ENCODE results near the gene ZNF266.
A peak's percentile ranks its signal among the peaks of the same experiment; 100 is the strongest.

The ZNF266 gene

GRCh38 chr19:9435279-9436268 is at the start of gene ZNF266:
Gene ZNF266 (minus strand): TSS chr19:9435573. CDS start chr19:9420089, 15,484 bp downstream.
- DNase-seq, result peak; percentile 93

DNA sequence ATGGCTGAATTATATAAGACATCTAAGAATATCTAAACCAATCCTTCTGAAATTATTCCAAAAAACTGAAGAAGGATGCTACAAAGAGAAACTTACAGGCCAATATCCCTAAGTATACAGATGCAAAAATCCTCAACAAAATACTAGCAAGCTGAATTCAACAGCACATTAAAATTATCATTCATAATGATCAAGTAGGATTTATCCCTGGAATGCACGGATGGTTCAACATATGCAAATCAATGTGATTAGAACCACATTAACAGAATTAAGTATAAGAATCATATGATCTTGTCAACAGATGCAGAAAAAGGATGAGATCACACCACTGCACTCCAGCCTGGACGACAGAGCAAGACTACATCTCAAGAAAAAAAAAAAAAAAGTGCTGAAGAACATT is 49.8 kb upstream of the ZNF266 start:
- DNase-seq, result no peak

GRCh38 chr19:9474975-9475374 is 39.6 kb upstream of the ZNF266 start:
- DNase-seq, result no peak

DNA sequence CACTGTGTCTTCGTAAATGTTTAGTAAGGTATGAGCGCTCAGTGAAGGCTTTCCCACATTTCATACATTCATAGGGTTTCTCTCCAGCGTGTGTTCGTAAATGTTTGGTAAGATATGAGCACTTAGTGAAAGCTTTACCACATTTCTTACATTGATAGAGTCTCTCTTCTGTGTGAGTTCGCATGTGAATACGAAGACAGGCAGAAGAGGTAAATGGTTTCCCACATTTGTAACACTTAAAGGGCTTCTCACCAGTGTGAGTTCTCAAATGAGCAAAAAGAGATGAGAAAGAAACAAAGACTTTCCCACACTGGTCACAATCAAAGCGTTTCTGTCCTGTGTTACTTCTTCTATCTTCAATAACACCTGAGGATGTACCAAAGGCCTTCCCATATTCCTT is 31.8 kb upstream of the ZNF266 start:
- no peak for DNase-seq

DNA sequence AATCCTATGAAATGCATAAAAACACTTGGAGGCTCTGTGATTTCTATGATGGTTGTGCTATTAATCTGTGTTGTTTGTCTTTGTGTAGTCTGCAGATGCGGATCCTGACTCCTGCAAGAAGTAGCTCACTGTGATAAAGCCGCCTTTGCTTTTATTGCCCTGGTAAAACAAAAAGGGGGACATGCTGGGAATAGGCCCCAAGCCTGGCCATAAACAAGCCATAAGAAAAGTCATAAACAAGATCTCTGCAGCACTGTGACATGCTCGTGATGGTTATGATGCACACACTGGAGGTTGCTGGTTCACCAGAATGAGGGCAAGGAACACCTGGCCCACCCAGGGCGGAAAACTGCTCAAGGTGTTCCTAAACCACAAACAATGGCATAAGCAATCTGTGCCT is 26.6 kb upstream of the ZNF266 start:
- no peak for DNase-seq

- DNase-seq, result no peak
Observed at GRCh38 chr19:9456018-9456689, 20.8 kb upstream of the ZNF266 start.

- no peak for DNase-seq
Observed at GRCh38 chr19:9453953-9454352, 18.6 kb upstream of the ZNF266 start.

GRCh38 chr19:9445037-9445436 is 9.7 kb upstream of the ZNF266 start:
- DNase-seq, result no peak

- DNase-seq, result no peak
Observed at GRCh38 chr19:9436358-9436757, 985 bp upstream of the ZNF266 start.

DNA sequence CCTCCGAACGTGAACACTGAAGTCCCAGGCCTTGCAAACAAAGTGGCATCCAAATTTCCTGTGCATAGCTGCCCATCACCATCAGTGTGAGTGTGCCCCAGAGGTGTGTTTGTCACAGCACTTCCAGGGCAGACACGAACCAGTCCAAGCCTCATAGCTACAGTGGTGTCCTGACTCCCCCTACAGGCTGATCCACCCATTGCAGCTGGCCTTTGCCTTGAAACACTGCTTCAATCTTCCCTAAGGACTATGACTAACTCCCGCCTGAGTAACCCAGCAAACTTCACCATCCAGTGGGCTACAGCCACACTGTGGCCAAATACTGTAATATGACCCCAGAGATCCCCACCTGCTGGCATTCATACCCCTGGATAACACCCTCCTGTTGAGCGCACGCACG is 3.9 kb downstream of the ZNF266 start:
- DNase-seq, result no peak

DNA sequence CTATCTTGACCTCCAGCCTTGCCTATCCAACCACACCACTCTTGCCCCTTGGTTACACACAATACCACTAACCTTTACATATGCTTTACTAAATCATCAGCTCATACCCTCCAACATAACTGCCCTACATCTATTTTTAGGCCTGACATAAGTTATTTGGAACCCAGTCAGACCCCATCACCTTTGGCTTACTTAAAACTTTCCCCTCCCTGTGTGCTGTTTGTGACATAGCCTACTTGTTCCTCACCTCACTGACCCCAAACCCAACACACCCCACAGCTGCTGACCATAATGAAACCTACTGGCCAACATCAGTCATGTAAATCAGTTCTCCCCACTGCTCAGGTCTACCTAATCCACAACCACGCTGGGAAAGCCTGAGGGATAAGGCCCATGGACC is 4.9 kb downstream of the ZNF266 start:
- DNase-seq, result no peak

DNA sequence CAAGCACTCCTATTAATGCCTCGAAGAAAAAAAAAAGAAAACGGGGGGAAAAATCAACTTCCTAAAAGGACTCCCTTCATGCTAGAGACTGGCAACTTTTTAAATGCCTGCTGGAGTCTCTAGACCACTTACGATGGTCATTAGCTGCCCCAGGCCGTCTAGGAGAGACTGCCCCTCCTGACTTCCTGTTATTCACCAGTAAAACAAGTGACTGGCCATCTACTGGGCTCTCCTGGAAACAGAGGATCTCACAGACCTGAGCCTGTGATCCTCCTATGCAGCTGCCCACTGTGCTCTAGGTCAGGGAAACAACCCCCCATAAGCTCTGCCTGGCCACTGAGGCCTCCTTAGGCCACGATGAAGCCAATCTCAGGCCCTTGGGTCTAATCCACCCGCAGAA is 7.4 kb downstream of the ZNF266 start:
- no peak for DNase-seq

DNA sequence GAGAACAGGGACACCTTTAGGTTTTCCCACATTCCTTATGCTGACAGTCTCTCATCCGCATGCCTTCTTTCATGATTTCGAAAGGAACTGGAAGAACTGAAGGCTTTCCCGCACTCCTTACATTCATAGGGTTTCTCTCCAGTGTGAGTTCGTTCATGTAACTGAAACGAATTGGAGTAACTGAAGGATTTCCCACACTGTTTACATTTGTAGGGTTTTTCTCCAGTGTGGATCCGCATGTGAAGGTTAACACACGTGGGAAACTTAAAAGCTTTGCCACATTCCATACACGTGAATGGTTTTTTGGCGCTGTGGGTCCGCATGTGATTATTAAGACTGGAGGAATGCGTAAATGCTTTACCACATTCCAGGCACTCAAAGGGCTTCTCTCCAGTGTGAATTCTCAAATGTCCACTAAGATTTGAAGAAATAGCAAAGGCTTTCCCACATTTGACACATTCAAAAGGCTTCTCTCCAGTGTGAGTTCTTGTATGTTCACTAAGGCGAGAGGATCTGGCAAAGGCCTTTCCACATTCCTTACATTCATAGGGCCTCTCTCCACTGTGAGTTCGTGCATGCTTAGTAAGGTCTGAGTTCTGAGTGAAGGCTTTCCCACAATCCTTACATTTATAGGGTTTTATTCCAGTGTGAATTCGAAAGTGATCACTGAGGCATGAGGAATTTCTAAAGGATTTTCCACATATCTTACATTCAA is 22.0 kb downstream of the ZNF266 start:
- no peak for DNase-seq

DNA sequence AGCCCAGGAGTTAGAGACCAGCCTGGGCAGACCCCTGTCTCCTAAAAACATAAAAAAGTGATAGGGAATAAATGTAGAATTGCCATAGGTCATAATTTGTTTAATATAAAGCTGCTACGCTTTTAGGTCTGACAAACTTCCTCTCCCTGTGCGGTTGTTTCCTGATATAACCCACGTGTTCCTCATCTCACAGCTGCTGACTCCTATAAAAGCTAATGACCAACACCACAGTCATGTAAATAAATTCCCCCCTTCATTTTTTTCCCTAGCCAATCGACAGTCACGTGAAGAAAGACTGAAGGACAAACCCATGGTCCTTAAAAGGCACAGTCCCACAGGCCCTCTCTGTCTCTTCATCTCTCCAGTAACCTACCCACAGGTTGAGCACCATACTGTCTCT is 27.5 kb downstream of the ZNF266 start:
- no peak for DNase-seq

DNA sequence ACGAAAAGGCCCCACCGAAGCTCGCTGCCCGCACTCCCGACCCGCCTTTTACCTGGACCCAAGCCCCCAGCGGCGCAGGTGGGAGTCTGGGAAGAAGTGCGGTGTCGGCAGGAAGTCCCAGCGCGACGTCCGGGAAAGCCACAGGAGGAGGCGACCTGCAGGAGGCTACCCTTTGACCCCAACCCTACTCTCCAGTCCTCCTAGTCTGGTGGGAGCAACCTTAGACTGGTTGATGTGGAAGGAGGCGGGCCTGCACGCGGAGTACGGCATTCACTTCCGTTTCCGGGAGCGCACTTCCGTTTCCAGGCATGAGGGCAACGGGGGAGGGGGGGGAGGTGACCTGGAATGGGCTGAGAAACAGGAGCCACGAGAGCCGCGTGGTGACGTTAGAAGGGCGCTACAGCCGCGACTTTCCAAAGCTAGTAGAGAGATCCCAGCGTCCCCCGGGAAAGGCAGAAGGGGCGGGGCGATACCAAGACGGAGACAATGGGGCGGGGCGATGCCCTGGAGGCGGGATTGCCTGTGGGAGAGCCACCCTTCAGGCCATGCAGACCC is 28.5 kb downstream of the ZNF266 start:
- DNase-seq, result peak; percentile 88

- DNase-seq, result no peak
Observed at GRCh38 chr19:9381361-9381785, 54.0 kb downstream of the ZNF266 start.

DNA sequence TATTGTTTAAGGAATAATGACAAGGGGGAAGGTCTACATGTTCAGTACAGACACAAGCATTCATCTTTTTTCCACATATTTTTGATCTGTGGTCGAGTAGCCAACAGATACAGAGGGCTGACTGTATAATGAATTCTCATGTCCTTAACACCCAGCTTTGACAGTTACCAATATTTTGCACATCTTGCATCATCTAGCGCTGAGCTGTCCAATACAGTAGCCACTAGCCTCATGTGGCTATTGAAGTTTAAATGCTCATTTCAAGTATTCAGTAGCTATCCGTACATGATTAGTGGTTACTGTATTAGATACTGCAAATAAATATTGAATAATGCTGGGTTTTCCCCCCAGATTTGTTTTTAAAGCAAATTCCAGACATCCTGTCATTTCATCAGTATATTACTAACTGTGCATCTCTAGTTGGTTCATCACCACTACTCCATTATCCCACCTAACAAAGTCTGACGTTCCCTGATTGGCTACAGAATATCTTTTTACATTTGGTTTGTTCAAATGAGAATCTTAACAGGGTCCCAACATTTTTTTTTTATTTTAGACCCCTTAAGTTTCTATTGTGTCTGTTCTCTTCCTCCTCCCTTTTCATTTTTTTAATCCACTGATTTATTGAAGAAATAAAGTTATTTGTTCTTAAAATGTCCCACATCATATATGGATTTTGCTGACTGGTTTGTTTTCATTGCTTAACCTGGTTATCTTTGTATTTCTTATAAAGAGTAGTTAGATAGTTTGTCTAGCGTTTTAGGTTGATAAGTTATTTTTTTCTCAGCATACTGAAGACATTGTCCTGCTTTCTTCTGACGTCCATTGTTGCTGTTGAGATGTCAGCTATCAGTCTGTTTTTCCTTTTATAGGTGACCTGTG is 64.4 kb downstream of the ZNF266 start:
- no peak for DNase-seq

GRCh38 chr19:9362905-9363304 is 72.5 kb downstream of the ZNF266 start, which contains the start of gene ZNF177:
Gene ZNF177 (plus strand): TSS chr19:9363013. CDS start chr19:9378312, 15,299 bp downstream.
- peak; percentile 77 for DNase-seq
